Right lung (tissue), 5 donors: ENCODE data around the gene FBXO17. TPM values are rescaled to one million over a fixed set of nuclear protein-coding genes. Genes with fewer than 3 reads are reported as not detected.
"Not testable (repeated sequence)": the region's sequence is repeated elsewhere in the genome, so short reads cannot be mapped to it uniquely, and the experiment has no call there.

Experiments
- DNase-seq, 2 donors: peaks; one replicate each; pipeline ENCODE4 v3.0.0-alpha.2; 2013
- polyA plus RNA-seq, 5 donors: library from polyadenylated mRNA; unstranded; fragments of 120-200 nt; gene quantifications; one replicate each; pipeline versions ENCODE4 v1.2.1 to v1.2.3, GENCODE V29; 2013; ENCODE audit warnings: inconsistent platforms in 1 of 5, low replicate concordance in 1 of 5; ENCODE audit not compliant: insufficient read length in 5 of 5, insufficient read depth in 1 of 5

Gene FBXO17
- polyA plus RNA-seq, 5 donors: 36.5 to 48.9 (median 44.2) TPM

DNA sequence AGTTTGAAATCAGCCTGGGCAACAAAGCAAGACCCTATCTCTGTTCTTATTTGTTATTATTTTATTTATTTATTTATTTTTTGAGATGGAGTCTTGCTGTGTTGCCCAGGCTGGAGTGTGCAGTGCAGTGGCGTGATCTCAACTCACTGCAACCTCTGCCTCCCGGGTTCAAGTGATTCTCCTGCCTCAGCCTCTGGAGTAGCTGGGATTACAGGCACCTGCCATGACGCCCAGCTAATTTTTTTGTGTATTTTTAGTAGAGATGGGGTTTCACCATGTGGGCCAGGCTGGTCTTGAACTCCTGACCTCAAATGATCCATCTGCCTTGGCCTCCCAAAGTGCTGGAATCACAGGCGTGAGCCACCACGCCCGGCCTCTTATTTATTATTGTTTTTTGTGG lies 12.2 kb upstream of the FBXO17 start:
- DNase-seq: not testable (repeated sequence)

DNA sequence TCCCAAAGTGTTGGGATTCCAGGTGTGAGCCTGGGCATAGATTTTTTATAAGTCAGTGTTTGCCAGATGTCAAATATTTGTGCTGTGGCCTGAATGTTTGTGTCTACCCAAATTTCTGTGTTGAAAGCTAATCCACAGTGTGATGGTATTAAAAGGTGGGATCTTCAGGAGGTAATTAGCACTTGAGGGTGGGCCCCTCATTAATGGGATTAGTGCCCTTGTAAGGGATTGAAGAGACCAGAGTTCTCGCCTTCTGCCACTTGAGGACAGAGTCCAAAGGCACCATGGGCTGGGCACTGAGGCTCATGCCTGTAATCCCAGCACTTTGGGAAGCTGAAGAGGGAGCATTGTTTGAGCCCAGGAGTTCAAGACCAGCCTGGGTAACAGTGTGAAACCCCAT lies 9.7 kb upstream of the FBXO17 start:
- no peak for DNase-seq

DNA sequence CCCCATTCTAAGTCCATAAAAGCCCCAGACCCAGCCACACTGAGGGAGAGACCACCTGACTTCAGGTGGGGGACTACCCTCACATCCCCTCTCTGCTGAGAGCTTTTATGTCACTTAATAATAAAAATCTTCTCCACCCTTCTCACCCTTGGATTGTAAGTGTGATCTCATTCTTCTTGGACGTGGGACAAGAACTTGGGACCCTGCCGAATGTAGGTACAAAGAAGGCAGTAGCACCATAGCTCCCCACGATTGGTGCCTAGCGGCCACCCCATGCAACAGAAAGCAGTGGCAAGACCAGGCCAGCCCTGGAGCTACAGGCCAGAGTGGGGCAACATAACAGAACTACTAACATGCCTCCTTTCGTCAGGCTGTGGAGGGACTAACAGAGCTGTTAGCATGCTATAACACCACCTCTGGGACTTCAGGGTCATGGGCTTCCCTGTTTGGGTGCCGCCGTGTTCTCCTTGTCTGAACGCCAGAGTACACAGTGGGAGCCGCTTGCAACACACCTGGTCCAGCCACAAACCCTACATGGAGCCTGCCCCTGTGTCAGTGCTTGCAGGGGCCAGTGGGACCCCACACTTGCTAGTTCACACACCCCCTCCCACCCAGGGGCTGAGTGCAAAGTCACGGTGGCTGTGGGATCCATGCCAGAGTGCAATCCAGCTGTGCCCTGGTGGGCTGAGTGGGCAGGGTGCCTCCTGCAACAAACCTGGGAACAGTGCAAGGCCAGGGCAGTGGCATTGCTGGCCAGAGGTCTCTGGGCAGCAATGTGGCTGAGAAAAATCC lies 5.2 kb upstream of the FBXO17 start:
- DNase-seq: no peak

DNA sequence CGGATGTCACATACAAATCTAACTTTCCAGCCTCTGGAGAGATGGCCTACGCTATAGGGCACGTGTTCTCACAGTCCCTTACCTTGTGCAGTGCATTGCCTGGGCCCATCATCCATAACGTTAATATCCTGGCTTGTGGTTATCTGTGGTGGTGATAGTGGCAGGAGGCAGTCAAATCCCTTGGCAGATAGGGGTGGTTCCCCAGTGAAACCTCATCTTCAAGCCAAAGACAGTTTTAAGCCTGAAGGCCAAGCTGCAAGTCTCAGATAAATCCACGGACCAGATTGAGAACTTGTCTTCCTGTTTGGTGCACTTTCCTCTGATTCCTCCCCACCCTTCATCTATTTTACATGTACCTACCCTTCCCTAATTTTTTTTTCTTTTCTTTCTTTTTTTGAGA lies 4.3 kb upstream of the FBXO17 start:
- DNase-seq: no peak

DNA sequence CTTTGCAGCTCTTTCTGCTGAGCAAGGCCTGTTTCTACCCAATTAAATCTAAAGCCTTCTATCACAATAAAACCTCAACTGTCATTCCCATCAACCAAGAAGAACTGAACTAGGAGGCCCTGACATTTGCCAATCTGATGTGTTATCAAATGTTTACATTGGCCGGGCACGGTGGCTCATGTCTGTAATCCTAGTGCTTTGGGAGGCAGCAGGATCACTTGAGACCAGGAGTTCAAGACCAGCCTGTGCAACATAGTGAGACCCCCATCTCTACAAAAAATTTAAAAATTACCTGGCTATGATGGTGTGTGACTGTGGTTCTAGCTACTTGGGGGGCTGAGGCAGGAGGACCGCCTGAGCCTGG lies 2.8 kb upstream of the FBXO17 start:
- no peak for DNase-seq

DNA sequence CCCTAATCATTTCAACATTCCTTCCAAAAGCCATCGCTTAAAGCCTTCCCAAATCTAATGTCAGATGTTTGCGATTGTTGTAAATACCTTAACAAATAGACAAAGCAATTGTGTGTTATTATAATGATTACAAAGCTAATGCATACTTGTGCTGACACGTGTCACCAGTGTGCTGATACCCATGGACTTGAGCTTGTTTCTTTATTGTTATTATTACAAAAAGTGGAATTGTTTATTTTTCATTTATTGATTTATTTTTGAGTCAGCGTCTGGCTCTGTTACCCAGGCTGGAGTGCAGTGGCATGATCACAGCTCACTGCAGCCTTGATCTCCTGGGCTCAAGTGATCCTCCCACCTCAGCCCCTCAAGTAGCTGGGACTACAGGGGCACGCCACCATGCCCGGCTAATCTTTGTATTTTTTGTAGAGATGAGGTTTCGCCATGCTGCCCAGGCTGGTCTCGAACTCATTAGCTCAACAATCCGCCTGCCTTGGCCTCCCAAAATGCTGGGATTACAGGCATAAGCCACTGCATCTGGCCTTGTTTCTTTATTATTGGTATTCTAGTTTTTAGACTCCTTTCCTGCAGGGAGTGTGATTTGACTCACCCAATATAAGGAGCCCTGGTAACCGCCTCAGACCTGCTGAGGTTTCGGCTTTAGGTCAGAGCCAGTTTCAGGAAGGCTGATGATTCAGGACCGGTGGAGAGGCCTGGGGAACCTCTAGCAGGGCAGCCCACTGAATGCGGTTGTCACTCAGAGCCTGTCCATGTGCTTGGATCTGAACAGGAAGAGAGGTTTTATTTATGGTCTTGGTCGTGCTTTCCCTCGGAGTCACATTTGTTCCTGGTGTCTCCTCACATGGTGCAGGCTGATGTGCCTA lies 2.1 kb upstream of the FBXO17 start:
- no peak for DNase-seq

DNA sequence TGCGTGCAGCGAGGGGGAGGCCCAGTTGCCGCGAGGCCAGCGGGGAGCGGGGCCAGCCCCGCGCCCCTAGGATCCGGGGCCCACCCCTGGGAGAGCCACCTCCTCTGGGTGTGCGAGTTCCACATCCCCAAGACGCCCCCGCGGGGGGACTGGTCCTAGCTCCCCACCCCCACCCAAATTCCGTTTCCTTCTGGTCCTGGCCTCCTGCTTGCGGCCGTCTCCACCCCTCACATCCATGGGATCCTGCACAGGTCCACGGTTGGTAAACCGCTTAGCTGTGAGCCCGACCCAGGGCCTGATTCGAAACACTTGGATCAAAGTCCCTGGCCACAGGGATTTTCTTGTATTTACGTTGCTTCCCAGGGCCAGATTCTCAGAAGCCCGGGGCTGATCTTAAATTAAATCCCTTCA lies 324 bp upstream of the FBXO17 start:
- peak in 1 of 2 donors; percentile 41 for DNase-seq

DNA sequence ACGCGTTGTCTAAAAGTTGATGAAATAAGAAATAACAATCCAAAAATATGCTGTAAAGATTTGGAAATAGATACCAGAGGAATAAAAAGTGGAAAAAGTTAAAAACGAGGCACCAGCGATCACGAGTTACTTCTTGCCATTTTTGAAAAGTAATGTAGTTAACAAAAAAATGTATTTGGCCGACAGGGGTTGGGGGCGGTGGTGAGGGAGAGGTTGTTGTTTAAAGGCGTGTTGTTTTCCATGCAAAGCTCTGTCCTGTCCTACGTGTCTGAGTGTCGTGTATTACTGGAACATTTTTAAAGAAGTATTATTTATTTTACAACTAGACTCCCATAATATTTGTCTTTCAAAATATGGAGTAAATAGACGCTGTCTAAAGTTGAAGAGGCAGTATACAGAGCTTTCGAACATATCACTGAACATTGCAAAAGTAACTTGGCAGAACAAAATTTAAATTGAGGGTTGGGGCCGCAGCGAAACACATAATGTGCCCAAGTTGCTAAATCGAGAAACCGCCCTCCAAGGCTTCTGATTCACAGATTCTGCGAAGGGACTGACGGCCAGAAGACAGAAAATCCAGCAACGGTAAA lies 823 bp downstream of the FBXO17 start:
- DNase-seq: no peak

DNA sequence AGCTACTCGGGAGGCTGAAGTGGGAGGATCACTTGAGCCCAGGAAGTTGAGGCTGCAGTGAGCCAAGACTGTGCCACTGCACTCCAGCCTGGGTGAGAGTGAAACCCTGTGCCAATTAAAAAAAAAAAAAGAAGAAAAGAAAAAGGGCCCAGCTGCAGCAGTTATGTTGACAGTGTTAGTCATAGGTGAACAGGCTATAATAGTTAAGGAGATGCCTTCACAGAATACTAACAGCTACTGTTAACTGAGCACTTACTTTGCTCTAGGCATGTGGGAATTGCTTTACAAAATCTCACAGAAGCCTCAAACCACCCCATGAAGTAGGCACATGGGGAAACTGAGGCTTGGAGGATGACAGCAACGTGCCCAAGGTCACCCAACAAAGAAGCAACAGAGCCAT lies 3.9 kb downstream of the FBXO17 start:
- no peak for DNase-seq

DNA sequence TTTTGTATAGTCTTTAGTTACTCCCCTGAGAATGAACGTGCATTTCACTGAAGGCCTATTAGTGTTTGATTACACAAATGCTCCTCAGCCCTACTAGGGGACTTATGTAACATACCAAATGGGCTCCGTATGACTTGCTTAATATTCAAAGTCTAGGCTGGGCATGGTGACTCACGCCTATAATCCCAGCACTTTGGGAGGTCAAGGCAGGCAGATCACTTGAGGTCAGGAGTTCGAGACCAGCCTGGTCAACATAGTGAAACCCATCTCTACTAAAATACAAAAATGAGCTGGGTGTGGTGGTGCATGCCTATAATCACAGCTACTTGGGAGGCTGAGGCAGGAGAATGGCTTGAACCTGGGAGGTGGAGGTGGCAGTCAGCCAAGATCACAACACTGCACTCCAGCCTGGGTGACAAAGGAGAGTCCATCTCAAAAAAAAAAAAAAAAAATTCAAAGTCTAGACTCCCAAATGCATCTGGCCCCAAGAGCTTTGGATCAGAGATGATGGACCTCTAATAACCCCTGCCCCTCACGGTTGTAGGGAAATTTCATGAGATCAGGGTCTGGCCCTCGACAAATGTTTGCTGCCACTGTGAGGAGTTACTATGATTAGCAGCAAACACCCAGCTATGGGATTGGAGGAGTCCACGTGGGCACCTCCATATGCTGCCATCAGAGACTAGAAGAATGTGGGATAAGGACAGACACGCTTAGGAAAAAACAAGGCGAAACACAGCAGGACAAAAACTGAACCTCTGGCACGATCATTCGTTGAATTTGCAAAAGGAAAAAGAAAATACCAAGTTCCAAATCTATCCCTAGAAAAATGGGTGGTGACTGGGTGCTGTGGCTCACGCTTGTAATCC lies 4.6 kb downstream of the FBXO17 start:
- no peak for DNase-seq

DNA sequence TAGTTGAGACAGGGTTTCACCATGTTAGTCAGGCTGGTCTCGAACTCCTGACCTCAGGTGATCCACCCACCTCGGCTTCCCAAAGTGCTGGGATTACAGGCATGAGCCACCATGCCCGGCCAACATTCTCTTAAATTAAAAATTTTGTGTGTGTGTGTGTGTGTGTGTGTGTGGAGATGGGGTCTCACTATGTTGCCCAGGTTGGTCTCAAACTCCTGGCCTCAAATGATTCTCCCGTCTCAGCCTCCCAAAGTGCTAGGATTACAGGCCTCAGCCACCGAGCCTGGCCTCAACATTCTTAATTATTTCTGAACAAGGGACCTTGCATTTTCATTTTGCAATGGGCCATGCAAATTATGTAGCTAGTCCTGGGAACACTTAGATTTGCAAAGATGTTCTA lies 9.4 kb downstream of the FBXO17 start:
- not testable (repeated sequence) for DNase-seq

DNA sequence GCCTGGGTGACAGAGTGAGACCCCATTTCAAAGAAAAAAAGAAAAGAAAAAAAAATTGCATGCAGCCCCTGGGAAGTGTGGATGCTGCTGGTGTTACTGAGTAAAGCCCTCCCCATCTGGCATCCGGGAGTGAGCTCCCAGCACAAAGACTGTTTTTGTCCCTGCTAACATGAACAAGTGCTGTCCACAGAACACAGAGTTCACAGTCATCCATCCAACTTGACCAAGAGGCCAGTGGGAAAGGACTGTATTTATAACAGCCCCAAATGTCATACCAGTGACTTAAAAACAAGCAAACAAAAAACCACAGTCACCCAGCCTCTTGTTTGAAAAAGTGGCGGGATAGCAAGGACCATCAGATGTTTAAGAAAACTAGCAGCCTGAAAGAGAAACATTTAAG lies 10.8 kb downstream of the FBXO17 start:
- no peak for DNase-seq

DNA sequence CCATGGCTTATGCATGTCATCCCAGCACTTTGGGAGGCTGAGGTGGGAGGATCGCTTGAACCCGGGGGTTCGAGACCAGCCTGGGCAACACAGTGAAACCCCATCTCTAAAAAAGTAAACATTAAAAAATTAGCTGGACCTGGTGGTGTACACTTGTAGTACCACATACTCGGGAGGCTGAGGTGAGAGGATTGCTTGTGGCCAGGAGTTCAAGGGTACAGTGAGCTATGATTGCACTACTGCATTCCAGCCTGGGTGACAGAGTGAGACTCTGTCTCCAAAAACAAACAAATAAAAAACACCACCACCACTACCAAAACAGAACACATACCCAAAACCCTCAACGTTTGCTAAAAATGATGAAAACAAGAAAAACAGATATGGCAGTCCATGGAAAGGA lies 15.9 kb downstream of the FBXO17 start:
- no peak for DNase-seq

DNA sequence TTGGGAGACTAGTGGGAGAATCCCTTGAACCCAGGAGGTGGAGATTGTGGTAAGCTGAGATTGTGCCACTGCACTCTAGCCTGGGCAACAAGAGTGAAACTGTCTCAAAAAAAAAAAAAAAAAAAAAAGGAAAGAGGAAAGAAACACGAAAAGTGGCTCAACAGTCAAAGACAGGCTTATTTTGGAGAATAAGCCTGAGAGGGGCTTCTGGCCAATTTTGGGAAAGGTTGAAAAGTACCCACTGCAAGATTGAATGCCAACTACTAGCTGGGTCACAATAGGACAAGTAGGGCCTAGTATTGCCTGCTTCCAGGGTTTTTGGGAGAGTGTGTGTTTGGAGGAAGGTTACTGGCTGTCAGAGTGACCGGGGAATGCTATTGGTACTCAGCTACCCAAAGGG lies 17.2 kb downstream of the FBXO17 start:
- no peak for DNase-seq

DNA sequence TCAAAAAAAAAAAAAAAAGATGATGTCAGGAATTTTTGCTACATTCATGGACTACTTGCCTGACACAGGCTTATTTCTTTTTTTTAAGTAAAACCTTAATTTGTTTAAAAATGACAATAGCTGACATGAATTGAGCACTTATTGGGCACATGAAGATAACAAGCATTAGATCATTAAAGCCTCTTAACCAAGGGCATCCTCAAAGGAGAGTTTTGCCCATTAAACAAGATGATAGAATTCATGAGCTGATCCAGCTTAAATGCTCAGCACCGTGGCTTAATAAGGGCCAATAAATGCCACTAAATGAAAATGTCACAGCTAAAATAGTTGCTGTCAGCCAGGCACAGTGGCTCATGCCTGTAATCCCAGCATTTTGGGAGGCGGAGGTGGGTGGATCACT lies 19.3 kb downstream of the FBXO17 start:
- no peak for DNase-seq

DNA sequence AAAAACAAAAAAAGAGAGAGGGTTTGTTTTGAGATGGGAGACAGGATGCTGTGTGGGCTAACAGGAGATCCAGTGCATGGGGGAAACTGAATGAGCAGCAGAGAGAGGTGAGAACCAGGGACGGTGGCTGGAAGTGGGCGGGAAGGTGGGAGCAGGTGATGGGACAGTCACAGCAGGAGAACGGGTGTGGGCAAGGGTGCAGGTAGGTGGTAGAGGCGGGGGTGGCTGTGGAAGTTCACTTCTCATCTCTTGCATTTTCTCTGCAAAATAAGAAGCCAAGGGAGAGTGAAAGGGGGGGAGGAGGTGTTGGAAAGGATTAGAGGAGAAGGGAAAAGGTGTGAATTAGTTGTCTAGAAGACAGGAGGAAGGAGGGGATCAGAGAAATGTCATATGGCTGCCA lies 21.9 kb downstream of the FBXO17 start:
- no peak for DNase-seq

DNA sequence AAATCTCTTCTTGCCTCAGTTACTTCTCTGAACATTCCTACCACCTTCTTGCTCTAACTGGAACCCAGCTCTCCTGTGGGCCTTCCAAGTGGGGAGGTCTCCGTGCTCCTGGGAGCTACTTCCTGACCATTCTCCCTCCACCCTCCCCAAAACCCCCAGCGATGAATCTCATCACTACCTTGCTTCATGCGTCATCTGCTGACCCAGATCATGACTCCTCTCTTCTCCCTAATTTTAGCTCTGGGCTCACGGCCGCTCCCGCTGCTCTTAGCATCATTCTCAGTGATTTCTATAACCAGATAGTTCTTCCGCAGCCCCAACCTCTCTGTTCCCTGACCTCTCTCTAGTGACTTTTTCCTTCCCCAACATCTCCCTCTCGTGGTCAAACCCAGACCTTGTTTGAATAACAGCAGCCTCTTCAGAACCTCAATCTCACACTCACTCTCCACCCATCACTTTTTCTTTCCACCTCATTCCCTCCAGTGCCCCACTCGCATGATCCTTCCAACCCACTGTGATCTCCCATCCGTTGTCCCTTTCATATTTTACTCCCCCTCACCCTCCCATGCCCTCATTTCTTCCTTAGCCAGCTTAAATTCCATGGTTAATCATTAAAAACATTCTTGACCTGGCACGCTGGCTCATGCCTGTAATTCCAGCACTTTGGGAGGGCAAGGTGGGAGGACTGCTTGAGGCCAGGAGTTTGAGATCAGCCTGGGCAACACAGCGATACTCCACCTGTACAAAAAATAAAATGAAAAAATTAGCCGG lies 23.0 kb downstream of the FBXO17 start:
- DNase-seq: no peak

DNA sequence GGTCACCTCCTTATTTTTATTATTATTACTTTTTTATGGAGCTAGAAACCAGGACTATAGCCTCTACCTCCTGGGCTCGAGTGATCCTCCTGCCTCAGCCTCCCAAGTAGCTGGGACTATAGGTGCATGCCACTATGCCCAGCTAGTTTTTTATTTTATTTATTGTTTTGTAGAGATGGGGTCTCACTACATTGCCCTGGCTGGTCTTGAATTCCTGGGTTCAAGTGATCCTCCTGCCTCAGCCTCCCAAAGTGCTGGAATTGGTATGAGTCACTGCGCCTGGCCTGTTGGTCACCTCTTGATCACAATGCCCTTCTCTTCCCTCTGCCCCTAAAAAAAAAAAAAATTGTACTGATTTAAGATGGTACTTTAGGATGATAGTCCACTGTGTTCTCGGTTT lies 24.4 kb downstream of the FBXO17 start:
- DNase-seq: no peak

DNA sequence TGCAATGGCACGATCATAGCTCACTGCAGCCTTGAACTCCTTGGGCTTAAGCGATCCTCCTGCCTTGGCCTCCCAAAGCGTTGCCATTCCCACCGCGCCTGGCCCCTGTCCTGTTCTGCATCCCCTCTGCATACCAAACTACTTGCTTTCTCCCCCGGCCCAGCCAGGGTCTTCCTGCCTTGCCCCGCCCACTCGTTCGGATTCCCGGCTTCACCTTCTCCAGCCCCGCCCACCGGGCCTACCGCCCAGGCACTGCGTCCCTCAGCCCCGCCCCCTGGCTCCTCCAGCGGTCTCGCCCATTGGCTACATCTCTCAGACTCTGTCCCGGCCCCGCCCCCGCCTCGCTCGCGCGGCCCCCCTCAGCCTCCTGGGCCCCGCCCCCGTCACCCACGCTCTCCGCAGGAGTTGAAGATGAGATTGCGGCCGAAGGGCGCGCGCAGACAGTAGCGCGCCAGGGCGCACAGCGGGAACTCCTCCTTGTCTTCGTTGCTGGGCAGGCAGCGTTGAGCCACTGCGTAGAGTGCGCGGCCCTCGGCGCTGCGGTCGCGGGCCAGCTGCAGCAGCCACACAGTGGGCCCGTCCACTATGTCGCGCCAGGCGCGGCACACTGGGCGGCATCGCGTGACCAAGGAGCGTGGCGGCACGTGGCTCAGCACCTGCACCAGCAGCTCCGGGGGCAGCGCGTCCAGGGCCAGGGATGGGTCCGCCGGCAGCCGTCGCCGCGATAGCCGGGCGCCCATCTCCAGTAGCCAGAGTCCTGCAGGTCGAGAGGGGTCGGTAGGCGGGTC lies 25.8 kb downstream of the FBXO17 start:
- peak; percentile 58 to 66 for DNase-seq
